ENCODE results near the gene FOSL2.

Gene FOSL2

GRCh38 chr2:28449126-28449487 is 56.4 kb downstream of the FOSL2 start:
- TF ChIP-seq CTCF (IDR thresholded peaks at IDR 0.05; ENCODE audit: low read length) (no peak), EZH2 (optimal IDR thresholded peaks at IDR 0.05; ENCODE audit: low read depth, low read length) (no peak), EZH2phosphoT487 (IDR thresholded peaks at IDR 0.05; ENCODE audit: low read length) (no peak)
- DNase-seq, result no peak
- no peaks in the 10 kb centered on the region for H4K20me1 ChIP-seq (ENCODE audit: insufficient read depth, low read length)
- H3F3A ChIP-seq (ENCODE audit: insufficient read depth, low read length), result no peaks in the 10 kb centered on the region
- H3K9me2 ChIP-seq (replicated peaks; ENCODE audit: insufficient read depth, low read length), result no peaks in the 10 kb centered on the region
- no peaks in the 10 kb centered on the region for H3K79me2 ChIP-seq (ENCODE audit: low read length)
- no peak overlapping the region for H2AFZ ChIP-seq (ENCODE audit: low read length)
- H3K4me1 ChIP-seq (ENCODE audit: low read length), result no peaks in the 10 kb centered on the region
- no peaks in the 10 kb centered on the region for H3K36me3 ChIP-seq (replicated peaks; ENCODE audit: insufficient read depth, low read length)
- no peak overlapping the region for H3K4me3 ChIP-seq (ENCODE audit: low read length)
- H3K27ac ChIP-seq (ENCODE audit: low read length), result no peak overlapping the region
- H3K4me2 ChIP-seq (ENCODE audit: low read depth, low read length), result no peak overlapping the region
- no peaks in the 10 kb centered on the region for H3K9me3 ChIP-seq (replicated peaks; ENCODE audit: insufficient read depth, low read length)
- no peak overlapping the region for H3K9ac ChIP-seq (ENCODE audit: low read length)
- no peaks in the 10 kb centered on the region for H3K27me3 ChIP-seq (replicated peaks; ENCODE audit: insufficient read depth, low read length)

GRCh38 chr2:28449488-28450395 is 57.1 kb downstream of the FOSL2 start:
- H3K36me3 ChIP-seq (replicated peaks; ENCODE audit: insufficient read depth, low read length), result no peaks in the 10 kb centered on the region
- no peaks in the 10 kb centered on the region for H3F3A ChIP-seq (ENCODE audit: insufficient read depth, low read length)
- no peaks in the 10 kb centered on the region for H3K9me2 ChIP-seq (replicated peaks; ENCODE audit: insufficient read depth, low read length)
- no peaks in the 10 kb centered on the region for H3K27me3 ChIP-seq (replicated peaks; ENCODE audit: insufficient read depth, low read length)
- H4K20me1 ChIP-seq (ENCODE audit: insufficient read depth, low read length), result no peaks in the 10 kb centered on the region
- TF ChIP-seq EZH2 (optimal IDR thresholded peaks at IDR 0.05; ENCODE audit: low read depth, low read length) (no peak), CTCF (IDR thresholded peaks at IDR 0.05; ENCODE audit: low read length) (no peak), EZH2phosphoT487 (IDR thresholded peaks at IDR 0.05; ENCODE audit: low read length) (no peak)
- DNase-seq, result no peak
- H3K79me2 ChIP-seq (ENCODE audit: low read length), result no peaks in the 10 kb centered on the region
- no peaks in the 10 kb centered on the region for H3K4me1 ChIP-seq (ENCODE audit: low read length)
- H2AFZ ChIP-seq (ENCODE audit: low read length), result no peak overlapping the region
- no peak overlapping the region for H3K4me3 ChIP-seq (ENCODE audit: low read length)
- H3K9me3 ChIP-seq (replicated peaks; ENCODE audit: insufficient read depth, low read length), result no peaks in the 10 kb centered on the region
- H3K9ac ChIP-seq (ENCODE audit: low read length), result no peak overlapping the region
- no peak overlapping the region for H3K4me2 ChIP-seq (ENCODE audit: low read depth, low read length)
- H3K27ac ChIP-seq (ENCODE audit: low read length), result no peak overlapping the region

DNA sequence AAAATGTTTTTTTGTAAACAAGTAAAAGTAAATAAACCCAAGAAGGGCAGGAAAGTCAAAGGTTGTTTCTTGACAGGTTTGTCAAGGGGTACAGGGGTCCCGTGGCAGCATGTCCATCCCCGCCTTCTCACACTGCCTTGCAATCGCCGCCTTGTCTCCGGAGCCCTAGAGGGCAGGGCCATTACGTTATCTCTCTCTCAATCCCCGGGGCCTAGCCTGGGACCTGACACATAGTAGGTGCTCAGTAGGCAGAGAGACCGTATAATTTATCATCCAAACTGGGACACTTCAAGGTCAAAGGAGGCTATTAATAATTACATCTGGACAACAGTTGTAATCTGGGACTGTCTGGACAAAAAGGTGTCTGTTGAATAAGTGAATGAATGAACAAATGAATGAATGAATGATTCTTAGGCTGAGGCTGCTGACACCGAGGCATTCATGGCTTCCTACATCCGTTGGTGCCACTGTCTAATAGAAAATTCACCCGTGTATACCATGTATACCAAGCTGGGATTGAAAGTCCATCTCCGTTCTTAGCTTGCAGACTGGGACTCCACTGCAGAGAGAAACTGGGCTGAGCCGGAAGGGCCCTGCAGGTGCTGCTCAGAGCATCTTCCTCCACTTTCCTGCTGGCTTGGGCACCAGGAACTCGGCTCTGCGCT is 58.4 kb downstream of the FOSL2 start:
- no peak overlapping the region for H3K4me2 ChIP-seq (ENCODE audit: low read depth, low read length)
- H3K9ac ChIP-seq (ENCODE audit: low read length), result no peak overlapping the region
- no peaks in the 10 kb centered on the region for H3K9me2 ChIP-seq (replicated peaks; ENCODE audit: insufficient read depth, low read length)
- H3K4me1 ChIP-seq (ENCODE audit: low read length), result no peaks in the 10 kb centered on the region
- H3K79me2 ChIP-seq (ENCODE audit: low read length), result no peaks in the 10 kb centered on the region
- no peak overlapping the region for H3K4me3 ChIP-seq (ENCODE audit: low read length)
- no peak overlapping the region for H3K27ac ChIP-seq (ENCODE audit: low read length)
- no peaks in the 10 kb centered on the region for H3K9me3 ChIP-seq (replicated peaks; ENCODE audit: insufficient read depth, low read length)
- DNase-seq, result no peak
- no peaks in the 10 kb centered on the region for H3K36me3 ChIP-seq (replicated peaks; ENCODE audit: insufficient read depth, low read length)
- H4K20me1 ChIP-seq (ENCODE audit: insufficient read depth, low read length), result no peaks in the 10 kb centered on the region
- H3K27me3 ChIP-seq (replicated peaks; ENCODE audit: insufficient read depth, low read length), result no peaks in the 10 kb centered on the region
- H3F3A ChIP-seq (ENCODE audit: insufficient read depth, low read length), result no peaks in the 10 kb centered on the region
- TF ChIP-seq EZH2phosphoT487 (IDR thresholded peaks at IDR 0.05; ENCODE audit: low read length), result no peak
- no peak for TF ChIP-seq EZH2 (optimal IDR thresholded peaks at IDR 0.05; ENCODE audit: low read depth, low read length)
- no peak for TF ChIP-seq CTCF (IDR thresholded peaks at IDR 0.05; ENCODE audit: low read length)
- H2AFZ ChIP-seq (ENCODE audit: low read length), result no peak overlapping the region
